ENCODE measurements around the gene PPIL4.
"Not testable (repeated sequence)": the region's sequence is repeated elsewhere in the genome, so short reads cannot be mapped to it uniquely, and the experiment has no call there.

PPIL4 gene

GRCh38 chr6:149501768-149502167 lies 44.1 kb downstream of the PPIL4 start:
- H3K27ac ChIP-seq = no peak overlapping the region
- TF ChIP-seq ZFX (IDR thresholded peaks at IDR 0.05) (no peak), CTCF (conservative IDR thresholded peaks at IDR 0.05) (no peak)

- no peak overlapping the region for H3K27ac ChIP-seq
- TF ChIP-seq CTCF (conservative IDR thresholded peaks at IDR 0.05) = no peak
- no peak for TF ChIP-seq ZFX (IDR thresholded peaks at IDR 0.05)
Observed at GRCh38 chr6:149501201-149501600, 44.6 kb downstream of the PPIL4 start.

GRCh38 chr6:149500096-149500495 lies 45.7 kb downstream of the PPIL4 start:
- no peak overlapping the region for H3K27ac ChIP-seq
- TF ChIP-seq CTCF (conservative IDR thresholded peaks at IDR 0.05) = no peak
- TF ChIP-seq ZFX (IDR thresholded peaks at IDR 0.05) = no peak

GRCh38 chr6:149499066-149499465 lies 46.8 kb downstream of the PPIL4 start:
- H3K27ac ChIP-seq = no peak overlapping the region
- TF ChIP-seq ZFX (IDR thresholded peaks at IDR 0.05) = no peak
- no peak for TF ChIP-seq CTCF (conservative IDR thresholded peaks at IDR 0.05)

- no peak overlapping the region for H3K27ac ChIP-seq
- TF ChIP-seq CTCF (conservative IDR thresholded peaks at IDR 0.05) (no peak), ZFX (IDR thresholded peaks at IDR 0.05) (no peak)
Observed at GRCh38 chr6:149497365-149497764, 48.5 kb downstream of the PPIL4 start.

- H3K27ac ChIP-seq = not testable (repeated sequence)
Observed at GRCh38 chr6:149496597-149496996, 49.2 kb downstream of the PPIL4 start.

GRCh38 chr6:149495349-149496016 lies 50.4 kb downstream of the PPIL4 start:
- H3K27ac ChIP-seq = not testable (repeated sequence)

- not testable (repeated sequence) for H3K27ac ChIP-seq
Observed at GRCh38 chr6:149494810-149495209, 51.0 kb downstream of the PPIL4 start.

- H3K27ac ChIP-seq = no peak overlapping the region
- TF ChIP-seq CTCF (conservative IDR thresholded peaks at IDR 0.05) (no peak), ZFX (IDR thresholded peaks at IDR 0.05) (no peak)
Observed at GRCh38 chr6:149493761-149494320, 52.0 kb downstream of the PPIL4 start.

Measured in C4-2B (cell line).